Measurements from ENCODE around the gene LHFPL2.

- TF ChIP-seq CTCF (IDR thresholded peaks at IDR 0.05), result no peak
- no peak for TF ChIP-seq EP300 (IDR thresholded peaks at IDR 0.05; ENCODE audit: borderline replicate concordance in 1 of 2, low read depth in 1 of 2, low read length in 1 of 2)
- TF ChIP-seq NRF1 (IDR thresholded peaks at IDR 0.05; ENCODE audit: low read depth, low read length), result no peak
- TF ChIP-seq, protein P1, sequence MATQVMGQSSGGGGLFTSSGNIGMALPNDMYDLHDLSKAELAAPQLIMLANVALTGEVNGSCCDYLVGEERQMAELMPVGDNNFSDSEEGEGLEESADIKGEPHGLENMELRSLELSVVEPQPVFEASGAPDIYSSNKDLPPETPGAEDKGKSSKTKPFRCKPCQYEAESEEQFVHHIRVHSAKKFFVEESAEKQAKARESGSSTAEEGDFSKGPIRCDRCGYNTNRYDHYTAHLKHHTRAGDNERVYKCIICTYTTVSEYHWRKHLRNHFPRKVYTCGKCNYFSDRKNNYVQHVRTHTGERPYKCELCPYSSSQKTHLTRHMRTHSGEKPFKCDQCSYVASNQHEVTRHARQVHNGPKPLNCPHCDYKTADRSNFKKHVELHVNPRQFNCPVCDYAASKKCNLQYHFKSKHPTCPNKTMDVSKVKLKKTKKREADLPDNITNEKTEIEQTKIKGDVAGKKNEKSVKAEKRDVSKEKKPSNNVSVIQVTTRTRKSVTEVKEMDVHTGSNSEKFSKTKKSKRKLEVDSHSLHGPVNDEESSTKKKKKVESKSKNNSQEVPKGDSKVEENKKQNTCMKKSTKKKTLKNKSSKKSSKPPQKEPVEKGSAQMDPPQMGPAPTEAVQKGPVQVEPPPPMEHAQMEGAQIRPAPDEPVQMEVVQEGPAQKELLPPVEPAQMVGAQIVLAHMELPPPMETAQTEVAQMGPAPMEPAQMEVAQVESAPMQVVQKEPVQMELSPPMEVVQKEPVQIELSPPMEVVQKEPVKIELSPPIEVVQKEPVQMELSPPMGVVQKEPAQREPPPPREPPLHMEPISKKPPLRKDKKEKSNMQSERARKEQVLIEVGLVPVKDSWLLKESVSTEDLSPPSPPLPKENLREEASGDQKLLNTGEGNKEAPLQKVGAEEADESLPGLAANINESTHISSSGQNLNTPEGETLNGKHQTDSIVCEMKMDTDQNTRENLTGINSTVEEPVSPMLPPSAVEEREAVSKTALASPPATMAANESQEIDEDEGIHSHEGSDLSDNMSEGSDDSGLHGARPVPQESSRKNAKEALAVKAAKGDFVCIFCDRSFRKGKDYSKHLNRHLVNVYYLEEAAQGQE (IDR thresholded peaks at IDR 0.05; ENCODE audit: low read depth, low read length), result no peak
- TF ChIP-seq TAF1 (IDR thresholded peaks at IDR 0.05; ENCODE audit: borderline replicate concordance, low read depth, low read length), result no peak
- no peak for TF ChIP-seq POLR2AphosphoS5 (IDR thresholded peaks at IDR 0.05; ENCODE audit: low read depth, low read length)
- no peak for TF ChIP-seq MEF2A (IDR thresholded peaks at IDR 0.05; ENCODE audit: borderline replicate concordance, low read depth)
- no peak for TF ChIP-seq EZH2phosphoT487 (IDR thresholded peaks at IDR 0.05; ENCODE audit: borderline replicate concordance, low read depth)
These were observed 20.8 kb downstream of the LHFPL2 start for GRCh38 chr5:78627766-78628165.
